Neural crest cell (in vitro differentiated cells): ENCODE results near the gene LCMT1. TPM values are rescaled to one million over a fixed set of nuclear protein-coding genes. Genes with fewer than 3 reads are reported as not detected.
A peak's percentile ranks its signal among the peaks of the same experiment; 100 is the strongest.

Experiments used
- DNase-seq: peaks from one replicate; pipeline ENCODE4 v3.0.0; 2021; ENCODE audit warnings: low read depth, mixed read lengths, low spot score
- H3K27ac Mint-ChIP-seq: one replicate; pipeline ENCODE4 v1.8.0; 2021; ENCODE audit warnings: mild to moderate bottlenecking, mixed read lengths; ENCODE audit not compliant: unreplicated experiment
- H3K27me3 Mint-ChIP-seq: 2 replicates; pipeline ENCODE4 v1.8.0; 2021; ENCODE audit warnings: low read depth, mild to moderate bottlenecking, mixed read lengths
- H3K36me3 Mint-ChIP-seq: 2 replicates; pipeline ENCODE4 v1.8.0; 2021; ENCODE audit warnings: low read depth, mild to moderate bottlenecking, mixed read lengths
- H3K4me1 Mint-ChIP-seq: 2 replicates; pipeline ENCODE4 v1.8.0; 2021; ENCODE audit warnings: mixed read lengths
- H3K4me3 Mint-ChIP-seq: one replicate; pipeline ENCODE4 v1.8.0; 2021; ENCODE audit warnings: mild to moderate bottlenecking, mixed read lengths
- H3K9me3 Mint-ChIP-seq: 2 replicates; pipeline ENCODE4 v1.8.0; 2021; ENCODE audit warnings: mixed read lengths
- CTCF ChIP-seq: fragments of 200-600 bp; sonication (generic); conservative IDR thresholded peaks from 2 replicates; pipeline ENCODE4 v1.5.0; 2021; ENCODE audit warnings: antibody characterized with exemption, mild to moderate bottlenecking
- total RNA-seq: library from RNA; stranded (reverse); gene quantifications from 2 replicates; pipeline ENCODE4 v1.2.1, GENCODE V29; 2021

The LCMT1 gene
- total RNA-seq, 1 donor from 2014 or later = 52.2 TPM

GRCh38 chr16:25135254-25135878 lies 23.8 kb downstream of the LCMT1 start:
- Mint-ChIP-seq H3K27ac (no peak overlapping the region), H3K36me3 (peaks cover under 1% of the 10 kb centered on the region)

GRCh38 chr16:25138130-25138529 lies 26.6 kb downstream of the LCMT1 start:
- no peak overlapping the region for H3K4me3 Mint-ChIP-seq
- TF ChIP-seq CTCF = no peak

More at GRCh38 chr16:25135254-25135878, 23.8 kb downstream of the LCMT1 start:
- TF ChIP-seq CTCF = no peak
- Mint-ChIP-seq H3K4me1 (no peaks in the 10 kb centered on the region), H3K9me3 (no peaks in the 10 kb centered on the region), H3K4me3 (no peak overlapping the region), H3K27me3 (no peaks in the 10 kb centered on the region)
- no peak for DNase-seq

DNA sequence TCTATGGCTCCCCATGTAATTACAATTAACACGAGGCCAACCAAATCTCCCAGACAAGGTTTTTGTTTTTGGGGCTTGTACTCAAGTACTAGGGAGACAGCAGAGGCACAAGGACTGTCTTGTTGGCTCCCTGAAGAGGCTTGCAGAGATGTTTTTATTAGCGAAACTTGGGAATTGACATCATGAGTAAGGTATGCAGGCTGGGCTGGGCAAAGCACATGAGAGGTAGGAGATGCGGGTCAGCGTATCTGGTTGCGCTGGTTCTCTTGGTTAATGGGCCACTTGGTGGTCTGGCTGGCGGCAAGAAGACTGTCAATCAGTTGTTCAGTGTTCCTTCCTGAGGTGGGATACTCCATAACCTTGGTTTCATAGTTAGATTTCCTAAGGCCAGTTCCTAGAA lies 28.9 kb downstream of the LCMT1 start:
- no peak overlapping the region for H3K4me3 Mint-ChIP-seq
- DNase-seq = no peak
- H3K36me3 Mint-ChIP-seq = peaks cover 5% of the 10 kb centered on the region
- no peaks in the 10 kb centered on the region for H3K27me3 Mint-ChIP-seq
- H3K27ac Mint-ChIP-seq = no peak overlapping the region
- no peak for TF ChIP-seq CTCF
- H3K9me3 Mint-ChIP-seq = no peaks in the 10 kb centered on the region
- no peaks in the 10 kb centered on the region for H3K4me1 Mint-ChIP-seq

More at GRCh38 chr16:25138130-25138529, 26.6 kb downstream of the LCMT1 start:
- no peaks in the 10 kb centered on the region for H3K27me3 Mint-ChIP-seq
- no peak overlapping the region for H3K27ac Mint-ChIP-seq
- DNase-seq = no peak
- H3K4me1 Mint-ChIP-seq = no peaks in the 10 kb centered on the region
- H3K9me3 Mint-ChIP-seq = no peaks in the 10 kb centered on the region
- peaks cover 5% of the 10 kb centered on the region for H3K36me3 Mint-ChIP-seq

DNA sequence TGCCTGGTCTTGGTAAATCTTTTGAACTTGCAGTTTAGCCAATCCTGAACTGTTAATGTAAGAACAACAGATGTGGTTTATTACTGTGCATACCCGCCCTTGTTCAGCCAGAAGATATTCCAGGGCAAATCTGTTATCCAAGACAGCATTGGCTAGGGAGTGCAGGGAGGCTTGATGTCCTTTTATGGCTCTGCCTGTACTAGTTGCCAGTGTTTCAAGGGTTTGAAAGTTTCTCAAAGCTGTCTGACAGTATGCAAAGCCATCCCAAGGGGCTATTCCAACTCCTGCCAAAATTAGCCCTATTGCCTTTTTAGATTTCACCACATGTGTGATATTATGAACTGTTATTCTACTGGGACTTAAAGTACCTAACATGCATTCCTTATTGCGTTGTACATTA lies 30.1 kb downstream of the LCMT1 start:
- Mint-ChIP-seq H3K36me3 (peaks cover 5% of the 10 kb centered on the region), H3K9me3 (no peaks in the 10 kb centered on the region), H3K4me1 (no peaks in the 10 kb centered on the region), H3K27me3 (no peaks in the 10 kb centered on the region), H3K4me3 (no peak overlapping the region), H3K27ac (peak overlapping the region; percentile 64)
- TF ChIP-seq CTCF = no peak
- DNase-seq = no peak

DNA sequence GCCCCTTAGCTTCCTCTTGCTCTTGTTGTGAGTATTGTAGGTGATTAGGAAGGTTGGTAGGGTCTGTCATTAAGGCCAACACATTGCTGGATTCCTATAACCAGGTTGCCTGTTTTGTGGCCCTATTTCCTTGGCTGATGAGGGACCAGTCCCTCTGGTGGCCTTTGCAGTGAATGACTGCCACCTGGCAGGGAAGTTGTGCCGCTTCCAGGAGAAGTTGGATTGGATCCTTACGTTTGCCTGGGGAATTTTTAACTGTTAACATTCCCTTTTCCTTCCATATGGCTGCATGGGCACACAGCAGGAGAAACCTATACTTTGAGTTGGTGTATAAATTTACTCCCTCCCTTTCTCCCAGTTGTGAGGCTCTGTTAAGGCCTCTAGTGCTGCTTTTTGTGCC lies 32.4 kb downstream of the LCMT1 start:
- Mint-ChIP-seq H3K27me3 (no peaks in the 10 kb centered on the region), H3K4me1 (no peaks in the 10 kb centered on the region), H3K4me3 (no peak overlapping the region), H3K36me3 (peaks cover 5% of the 10 kb centered on the region), H3K27ac (no peak overlapping the region), H3K9me3 (no peaks in the 10 kb centered on the region)
- no peak for DNase-seq
- TF ChIP-seq CTCF = peak; percentile 52
